22Rv1 (cell line): ENCODE results near the gene ZNF497.

ENCODE experiments used
- H3K27ac ChIP-seq: fragments of 450-650 bp; 2 replicates; pipeline ENCODE4 v1.5.1; 2017
- CTCF ChIP-seq: fragments of 450-650 bp; IDR thresholded peaks from 2 replicates; pipeline ENCODE4 v1.5.1; 2017; ENCODE audit warnings: mild to moderate bottlenecking
- ZFX ChIP-seq: fragments of 450-650 bp; IDR thresholded peaks from 2 replicates; pipeline ENCODE4 v1.6.1; 2017; ENCODE audit warnings: antibody characterized with exemption, borderline replicate concordance

ZNF497 gene

GRCh38 chr19:58330458-58330857 lies 32.1 kb downstream of the ZNF497 start:
- no peak overlapping the region for H3K27ac ChIP-seq
- TF ChIP-seq CTCF (no peak), ZFX (no peak)

GRCh38 chr19:58328999-58329398 lies 33.6 kb downstream of the ZNF497 start:
- no peak for TF ChIP-seq ZFX
- peak; percentile 40 for TF ChIP-seq CTCF
- H3K27ac ChIP-seq = no peak overlapping the region

- TF ChIP-seq CTCF (no peak), ZFX (no peak)
- peak within 1 kb of the TSS; percentile 82 for H3K27ac ChIP-seq
Measured at GRCh38 chr19:58326914-58327726, 35.4 kb downstream of the ZNF497 start, which contains the start of gene ZSCAN22. Gene ZSCAN22 (plus strand): TSS chr19:58326994. CDS start chr19:58334803, 7,809 bp downstream.

GRCh38 chr19:58326501-58326913 lies 36.0 kb downstream of the ZNF497 start:
- TF ChIP-seq ZFX (no peak), CTCF (no peak)
- peak overlapping the region; percentile 82 for H3K27ac ChIP-seq

GRCh38 chr19:58325311-58326022 lies 37.1 kb downstream of the ZNF497 start:
- TF ChIP-seq CTCF = no peak
- no peak for TF ChIP-seq ZFX
- no peak overlapping the region; the same call in 1 of the 2 replicates for H3K27ac ChIP-seq

GRCh38 chr19:58319241-58319640 lies 43.3 kb downstream of the ZNF497 start:
- TF ChIP-seq ZFX = no peak
- TF ChIP-seq CTCF = no peak
- no peak overlapping the region for H3K27ac ChIP-seq

GRCh38 chr19:58318297-58318696 lies 44.3 kb downstream of the ZNF497 start:
- no peak for TF ChIP-seq CTCF
- TF ChIP-seq ZFX = no peak

More at GRCh38 chr19:58318297-58318696, 44.3 kb downstream of the ZNF497 start:
- no peak overlapping the region for H3K27ac ChIP-seq
